GM12878 (cell line): Measurements from ENCODE around the gene CAMKMT. TPM values are rescaled to one million over a fixed set of nuclear protein-coding genes. Genes with fewer than 3 reads are reported as not detected.
A peak's percentile ranks its signal among the peaks of the same experiment; 100 is the strongest.

ENCODE experiments used
- ATAC-seq: fragments of 200-7000 bp; cut with Tn5 transposase; 3 replicates; pipeline ENCODE4 v1.9.1; 2020; ENCODE audit warnings: mild to moderate bottlenecking, moderate library complexity
- BruUV-seq: library from RNA; stranded (reverse); fragments of 400-500 nt; replicated peaks from 2 replicates; lab custom pipeline; 2021; lab: Mats Ljungman, UMichigan
- CTCF ChIA-PET: fragments of 300-600 bp; sonication (Branson Sonifier 250); formaldehyde crosslinking; extraction: SDS; loops from one replicate; lab custom pipeline; 2021; ENCODE audit warnings: inconsistent platforms; lab: Yijun Ruan, JAX
- POLR2A ChIA-PET: fragments of 350-600 bp; formaldehyde crosslinking; extraction: SDS; loops from one replicate; lab custom pipeline; 2021; ENCODE audit warnings: inconsistent platforms; lab: Charles Lee
- RAD21 ChIA-PET: fragments of 300-600 bp; sonication (Branson Sonifier 250); formaldehyde crosslinking; loops from one replicate; lab custom pipeline; 2023; ENCODE audit warnings: antibody characterized with exemption; ENCODE audit not compliant: unreplicated experiment; lab: Charles Lee
- SMC1A ChIA-PET: fragments of 300-600 bp; sonication (Branson Sonifier 250); formaldehyde crosslinking; loops from one replicate; lab custom pipeline; 2023; ENCODE audit not compliant: unreplicated experiment, uncharacterized antibody; lab: Charles Lee
- DNase-seq: peaks from one replicate; pipeline ENCODE4 v3.0.0-alpha.2; 2011; ENCODE audit warnings: low read depth, low spot score
- FAIRE-seq: peaks from 3 replicates; lab custom pipeline; 2011; peaks lifted over from hg19 to GRCh38; lab: Jason Lieb, UNC
- H2AFZ ChIP-seq: 2 replicates; pipeline ENCODE4 v1.6.0; 2011; ENCODE audit warnings: low read depth, low read length, control low read depth; ENCODE audit not compliant: control insufficient read depth
- H3K27ac ChIP-seq: 2 replicates; pipeline ENCODE4 v1.5.1; 2011; ENCODE audit warnings: control low read depth; ENCODE audit not compliant: control insufficient read depth, insufficient read depth
- H3K27me3 ChIP-seq, 2 experiments: replicated peaks in 1 of 2; 2 replicates each; pipeline versions ENCODE4 v1.6.0 to v1.6.1; 2011; ENCODE audit warnings: low read length in 1 of 2; ENCODE audit not compliant: control insufficient read depth in 2 of 2, insufficient read depth in 2 of 2
- H3K36me3 ChIP-seq, 2 experiments: 2 replicates each; pipeline ENCODE4 v1.5.1; 2011; ENCODE audit warnings: low read length in 1 of 2; ENCODE audit not compliant: control insufficient read depth in 2 of 2, insufficient read depth in 2 of 2
- H3K4me1 ChIP-seq: 2 replicates; pipeline ENCODE4 v1.6.1; 2011; ENCODE audit warnings: mild to moderate bottlenecking, low read length, moderate library complexity, mixed read lengths; ENCODE audit not compliant: control insufficient read depth, insufficient read depth
- H3K4me2 ChIP-seq: 2 replicates; pipeline ENCODE4 v1.6.0; 2011; ENCODE audit warnings: control low read depth; ENCODE audit not compliant: control insufficient read depth, insufficient read depth
- H3K4me3 ChIP-seq: fragments of 200-600 bp; sonication (generic); 2 replicates; pipeline ENCODE4 v1.5.1; 2016
- H3K79me2 ChIP-seq: 2 replicates; pipeline ENCODE4 v1.6.0; 2011; ENCODE audit warnings: low read length; ENCODE audit not compliant: control insufficient read depth, insufficient read depth
- H3K9ac ChIP-seq: 2 replicates; pipeline ENCODE4 v1.8.0; 2011; ENCODE audit warnings: low read length, control low read depth, mixed read lengths; ENCODE audit not compliant: control insufficient read depth, insufficient read depth
- H3K9me3 ChIP-seq: replicated peaks from 3 replicates; pipeline ENCODE4 v1.5.1; 2011; ENCODE audit warnings: mild to moderate bottlenecking, low read length; ENCODE audit not compliant: control insufficient read depth, insufficient read depth
- H4K20me1 ChIP-seq: 2 replicates; pipeline ENCODE4 v1.6.0; 2011; ENCODE audit not compliant: control insufficient read depth, insufficient read depth
- ATF7 ChIP-seq: fragments of 450-650 bp; IDR thresholded peaks from 2 replicates; pipeline ENCODE4 v1.6.1; 2016; ENCODE audit warnings: low read depth, mild to moderate bottlenecking
- DPF2 ChIP-seq: fragments of 450-650 bp; IDR thresholded peaks from 2 replicates; pipeline ENCODE4 v1.6.1; 2017; ENCODE audit warnings: mild to moderate bottlenecking
- EP300 ChIP-seq, 2 experiments: fragments of 150-350 bp in 1 of 2; IDR thresholded peaks; 2 replicates each; pipeline ENCODE4 v1.6.1; 2011 to 2012; ENCODE audit warnings: low read depth in 2 of 2, low read length in 2 of 2, borderline replicate concordance in 1 of 2, improper control_type of control experiment in 1 of 2, inconsistent platforms in 1 of 2; ENCODE audit not compliant: control insufficient read depth in 1 of 2
- IKZF2 ChIP-seq, 2 experiments: fragments of 450-650 bp; IDR thresholded peaks; 2 replicates each; pipeline ENCODE4 v1.6.1; 2017; ENCODE audit warnings: mild to moderate bottlenecking in 2 of 2, moderate library complexity in 2 of 2
- JUNB ChIP-seq: IDR thresholded peaks from 2 replicates; pipeline ENCODE4 v1.6.1; 2016; ENCODE audit warnings: antibody characterized with exemption, mild to moderate bottlenecking
- MEF2B ChIP-seq: fragments of 450-650 bp; IDR thresholded peaks from 2 replicates; pipeline ENCODE4 v1.6.1; 2018; ENCODE audit warnings: mild to moderate bottlenecking, moderate library complexity; ENCODE audit not compliant: partially characterized antibody, poor library complexity, severe bottlenecking
- MTA2 ChIP-seq: fragments of 450-650 bp; IDR thresholded peaks from 2 replicates; pipeline ENCODE4 v1.6.1; 2016; ENCODE audit warnings: low read depth, mild to moderate bottlenecking, moderate library complexity
- NFIC ChIP-seq: IDR thresholded peaks from 2 replicates; pipeline ENCODE4 v1.6.1; 2012; ENCODE audit warnings: low read depth, mild to moderate bottlenecking, inconsistent platforms, low read length, moderate library complexity
- POU2F2 ChIP-seq: IDR thresholded peaks from 3 replicates; pipeline ENCODE4 v1.6.1; 2011; ENCODE audit warnings: low read depth, mild to moderate bottlenecking, low read length, borderline replicate concordance
- RELB ChIP-seq: fragments of 450-650 bp; IDR thresholded peaks from 2 replicates; pipeline ENCODE4 v1.6.1; 2017; ENCODE audit warnings: low read depth, mild to moderate bottlenecking, moderate library complexity
- RUNX3 ChIP-seq: IDR thresholded peaks from 2 replicates; pipeline ENCODE4 v1.6.1; 2012; ENCODE audit warnings: low read length, inconsistent platforms
- SMARCA5 ChIP-seq: fragments of 450-650 bp; IDR thresholded peaks from 2 replicates; pipeline ENCODE4 v1.6.1; 2017; ENCODE audit warnings: mild to moderate bottlenecking
- SPI1 ChIP-seq: IDR thresholded peaks from 2 replicates; pipeline ENCODE4 v1.6.1; 2011; ENCODE audit warnings: low read depth, mild to moderate bottlenecking, low read length, moderate library complexity, borderline replicate concordance; ENCODE audit not compliant: insufficient read depth
- WRNIP1 ChIP-seq: IDR thresholded peaks from 2 replicates; pipeline ENCODE4 v1.6.1; 2011; ENCODE audit warnings: low read depth, low read length, improper control_type of control experiment, borderline replicate concordance
- WGBS: methylation state at CpG from one replicate; pipeline ENCODE4 v1.1.6; 2016; ENCODE audit warnings: low lambda C conversion rate; ENCODE audit not compliant: insufficient replicate concordance, insufficient coverage; ENCODE audit errors: missing lambda C conversion rate; 5-methylcytosine and 5-hydroxymethylcytosine counted together
- in situ Hi-C: fragments of 300-500 bp; cut with MboI; formaldehyde crosslinking; loops from 9 replicates; pipeline ENCODE4 v1.14.3; 2018; ENCODE audit warnings: mixed read lengths
- intact Hi-C: fragments of 100-400 bp; cut with micrococcal nuclease; formaldehyde crosslinking; loops from one replicate; pipeline ENCODE4 v1.14.2; 2022; ENCODE audit not compliant: unreplicated experiment
- polyA plus RNA-seq, 11 experiments: library from polyadenylated mRNA; depleted of rRNA in 4 of 11; unstranded in 6 of 11; stranded (reverse) in 5 of 11; fragments of >200 nt; fragmentation: Nextera tagmentation in 4 of 11; fragmentation: Illumina TruSeq in 1 of 11; extraction: Ambion mirVana in 4 of 11; extraction: Trizol in 1 of 11; gene quantifications; 1 replicate in 1 of 11; 2 replicates in 10 of 11; pipeline versions ENCODE4 v1.2.1 to v1.2.3, GENCODE V29; 2011 to 2016; ENCODE audit warnings: inconsistent platforms in 2 of 11, missing spikeins in 2 of 11, low read depth in 1 of 11
- total RNA-seq, 4 experiments: library from RNA; depleted of rRNA in 3 of 4; stranded (reverse); fragments of >200 nt in 3 of 4; fragmentation: Illumina TruSeq in 1 of 4; extraction: Trizol in 1 of 4; gene quantifications; 2 replicates each; pipeline versions ENCODE4 v1.2.1 to v1.2.3, GENCODE V29; 2013 to 2021

CAMKMT gene
- total and polyA plus RNA-seq, 10 of the 15 experiments (the other 5 are each of a cell fraction or from before 2014, with no cell fraction given): 2.7 to 16.0 (median 11.8) TPM

DNA sequence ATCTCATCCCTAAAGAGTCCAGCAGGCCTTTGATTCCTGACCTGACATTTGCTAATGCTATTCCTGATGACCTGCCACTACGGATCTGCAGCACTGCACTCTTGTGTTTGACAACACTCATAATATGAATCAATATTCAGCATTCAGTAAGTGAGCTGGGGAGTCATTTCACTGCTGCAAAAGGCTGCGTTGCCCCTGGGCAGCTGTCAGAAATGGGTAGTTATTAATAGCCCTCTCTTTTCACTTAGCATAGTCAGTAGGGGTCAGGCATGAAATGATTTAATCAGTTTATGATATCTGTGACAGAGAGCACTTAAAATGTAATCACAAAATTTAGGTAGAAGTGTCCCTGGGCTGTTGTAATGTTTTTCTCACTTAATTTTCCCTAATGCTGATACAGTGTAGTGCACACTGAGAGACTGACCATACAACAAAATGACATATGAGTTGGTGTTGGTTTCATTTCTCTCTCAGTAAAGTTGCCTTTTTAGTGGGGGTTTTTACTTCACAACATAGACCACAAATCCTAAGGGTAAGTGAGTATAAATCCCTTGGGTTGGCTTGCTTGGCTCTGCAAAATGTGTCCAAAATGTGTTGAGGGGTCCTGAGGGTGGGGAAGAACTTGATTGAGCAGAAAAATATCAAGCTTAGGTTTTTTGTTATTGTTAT is 184.8 kb downstream of the CAMKMT start:
- ChIA-PET POLR2A (no interaction called here), CTCF (interaction anchor here (0.9 to 2.9 kb wide), 6 partner anchors 9 to 502 kb away, joined by 3 to 17 read pairs (median 4); no protein-coding TSS in a partner anchor), SMC1A (interaction anchor here (1.2 to 4.9 kb wide), 15 partner anchors 14 to 161 kb away, joined by 3 to 19 read pairs (median 5); no protein-coding TSS in a partner anchor), RAD21 (interaction anchor here (0.5 to 1.4 kb wide), 5 partner anchors 52 to 225 kb away, joined by 3 to 5 read pairs (median 3); no protein-coding TSS in a partner anchor)
- Histone ChIP-seq H2AFZ (no peak overlapping the region), H3K9me3 (no peaks in the 10 kb centered on the region), H3K27me3 (no peaks in the 10 kb centered on the region), H3K4me1 (peaks cover 5% of the 10 kb centered on the region), H3K9ac (no peak overlapping the region), H3K4me3 (no peak overlapping the region), H4K20me1 (no peaks in the 10 kb centered on the region), H3K4me2 (no peak overlapping the region), H3K36me3 (no peaks in the 10 kb centered on the region), H3K27ac (no peak overlapping the region), H3K79me2 (no peaks in the 10 kb centered on the region)
- DNase-seq (peak; percentile 5), FAIRE-seq (no peak), ATAC-seq (peak; percentile 90)
- 26% methylated on average over 2 of the region's 2 CpGs for WGBS
- peak; percentile 37; the same call in 1 of the 2 replicates for TF ChIP-seq MTA2
- TF ChIP-seq NFIC: peak; percentile 16; the same call in 1 of the 2 replicates
- TF ChIP-seq SMARCA5: no peak
- TF ChIP-seq ATF7: peak; percentile 69
- no peak for TF ChIP-seq POU2F2
- TF ChIP-seq JUNB: peak; percentile 39
- TF ChIP-seq SPI1: peak; percentile 38; the same call in 1 of the 2 replicates
- 0 out of 2 replicates have a peak, but pooled peaks have one; percentile 44 for TF ChIP-seq DPF2
- TF ChIP-seq MEF2B: peak; percentile 86
- no peak for TF ChIP-seq WRNIP1
- TF ChIP-seq RUNX3: peak; percentile 45; the same call in 1 of the 2 replicates
- peak; percentile 44; a peak in 2 of 4 replicates for TF ChIP-seq IKZF2 (IDR thresholded peaks at IDR 0.05)
- TF ChIP-seq EP300 (IDR thresholded peaks at IDR 0.05; ENCODE audit: borderline replicate concordance in 1 of 2, control insufficient read depth in 1 of 2, low read depth in 2 of 2, low read length in 2 of 2): peak in 1 of 2 experiments; percentile 37; a peak in 1 of 4 replicates
- TF ChIP-seq RELB: 0 out of 2 replicates have a peak, but pooled peaks have one; percentile 24
- BruUV-seq: no TSS peak
- in situ Hi-C loops: no loop called here
- intact Hi-C loops: no loop called here
